ENCODE data around the gene ZNF195. TPM values are rescaled to one million over a fixed set of nuclear protein-coding genes. Genes with fewer than 3 reads are reported as not detected.
"Not testable (repeated sequence)": the region's sequence is repeated elsewhere in the genome, so short reads cannot be mapped to it uniquely, and the experiment has no call there.

The ZNF195 gene
- polyA plus RNA-seq, 1 donor = 19.2 TPM

GRCh38 chr11:3402181-3402860, 23.4 kb upstream of the ZNF195 start:
- DNase-seq = not testable (repeated sequence)

GRCh38 chr11:3401052-3401451, 22.1 kb upstream of the ZNF195 start:
- DNase-seq = not testable (repeated sequence)

GRCh38 chr11:3398509-3398908, 19.6 kb upstream of the ZNF195 start:
- DNase-seq = not testable (repeated sequence)

- not testable (repeated sequence) for DNase-seq
Observed at GRCh38 chr11:3398106-3398505, 19.2 kb upstream of the ZNF195 start.

GRCh38 chr11:3397210-3397609, 18.3 kb upstream of the ZNF195 start:
- not testable (repeated sequence) for DNase-seq

- not testable (repeated sequence) for DNase-seq
Observed at GRCh38 chr11:3395468-3395867, 16.5 kb upstream of the ZNF195 start.

- not testable (repeated sequence) for DNase-seq
Observed at GRCh38 chr11:3394956-3395355, 16.0 kb upstream of the ZNF195 start.

GRCh38 chr11:3393450-3393849, 14.5 kb upstream of the ZNF195 start:
- DNase-seq = not testable (repeated sequence)

GRCh38 chr11:3382613-3383285, 3.8 kb upstream of the ZNF195 start:
- no peak for DNase-seq

- DNase-seq = no peak
Observed at GRCh38 chr11:3381794-3382193, 2.8 kb upstream of the ZNF195 start.

- DNase-seq = no peak
Observed at GRCh38 chr11:3380706-3381545, 2.0 kb upstream of the ZNF195 start.

- no peak for DNase-seq
Observed at GRCh38 chr11:3375552-3375951, 3.4 kb downstream of the ZNF195 start.

GRCh38 chr11:3370311-3370870, 8.6 kb downstream of the ZNF195 start:
- no peak for DNase-seq

GRCh38 chr11:3369366-3369765, 9.6 kb downstream of the ZNF195 start:
- no peak for DNase-seq

GRCh38 chr11:3368199-3368598, 10.7 kb downstream of the ZNF195 start:
- no peak for DNase-seq

- DNase-seq = no peak
Observed at GRCh38 chr11:3367221-3367620, 11.7 kb downstream of the ZNF195 start.

GRCh38 chr11:3359092-3359824, 19.7 kb downstream of the ZNF195 start:
- no peak for DNase-seq

- no peak for DNase-seq
Observed at GRCh38 chr11:3357994-3358676, 20.8 kb downstream of the ZNF195 start.

GRCh38 chr11:3357302-3357701, 21.6 kb downstream of the ZNF195 start:
- DNase-seq = no peak

GRCh38 chr11:3356858-3357257, 22.1 kb downstream of the ZNF195 start:
- DNase-seq = no peak

- no peak for DNase-seq
Observed at GRCh38 chr11:3353066-3353465, 25.9 kb downstream of the ZNF195 start.

- no peak for DNase-seq
Observed at GRCh38 chr11:3347127-3347526, 31.8 kb downstream of the ZNF195 start.
